Endothelial cell of umbilical vein (primary cell): ENCODE measurements around the gene CEP250. TPM values are rescaled to one million over a fixed set of nuclear protein-coding genes. Genes with fewer than 3 reads are reported as not detected.

Experiments
- BruUV-seq: library from RNA; stranded (reverse); fragments of 400-500 nt; replicated peaks from 2 replicates; lab custom pipeline; 2021; lab: Mats Ljungman, UMichigan
- CTCF ChIA-PET: fragments of 300-600, 350-600 bp; sonication (Branson Sonifier 250); formaldehyde crosslinking; loops from one replicate; lab custom pipeline; 2021; ENCODE audit warnings: antibody characterized with exemption, inconsistent platforms; lab: Charles Lee
- POLR2A ChIA-PET: fragments of 300-600, 350-600 bp; sonication (Branson Sonifier 250); formaldehyde crosslinking; loops from one replicate; lab custom pipeline; 2021; ENCODE audit warnings: antibody characterized with exemption, inconsistent platforms; lab: Charles Lee
- DNase-seq: peaks from one replicate; pipeline ENCODE4 v3.0.0-alpha.2; 2011; ENCODE audit warnings: low read depth, low spot score
- FAIRE-seq: peaks from 2 replicates; lab custom pipeline; 2011; peaks lifted over from hg19 to GRCh38; lab: Jason Lieb, UNC
- H2AFZ ChIP-seq: 2 replicates; pipeline ENCODE4 v1.6.0; 2012; ENCODE audit warnings: low read depth, low read length, control low read depth, inconsistent platforms
- H3K27ac ChIP-seq: 2 replicates; pipeline ENCODE4 v1.5.1; 2011; ENCODE audit warnings: low read depth, mild to moderate bottlenecking, control low read depth, low read length, moderate library complexity; ENCODE audit not compliant: insufficient read depth
- H3K27me3 ChIP-seq, 2 experiments: 2 replicates each; pipeline versions ENCODE4 v1.6.0 to v1.6.1; 2011; ENCODE audit warnings: low read length in 2 of 2, mixed read lengths in 1 of 2; ENCODE audit not compliant: control insufficient read depth in 2 of 2, insufficient read depth in 2 of 2
- H3K36me3 ChIP-seq, 2 experiments: 2 replicates in 1 of 2; 3 replicates in 1 of 2; pipeline ENCODE4 v1.5.1; 2011; ENCODE audit warnings: low read length in 2 of 2, mild to moderate bottlenecking in 1 of 2, moderate library complexity in 1 of 2; ENCODE audit not compliant: control insufficient read depth in 2 of 2, insufficient read depth in 2 of 2; ENCODE audit errors: extremely low read depth in 1 of 2
- H3K4me1 ChIP-seq: 3 replicates; pipeline ENCODE4 v1.5.1; 2011; ENCODE audit warnings: mild to moderate bottlenecking, low read length; ENCODE audit not compliant: control insufficient read depth, insufficient read depth; ENCODE audit errors: extremely low read depth
- H3K4me2 ChIP-seq: 2 replicates; pipeline ENCODE4 v1.6.1; 2011; ENCODE audit warnings: low read length, control low read depth, mixed read lengths; ENCODE audit not compliant: insufficient read depth
- H3K4me3 ChIP-seq, 3 experiments: fragments of 200-600 bp in 1 of 3; sonication (generic), shearing (Covaris generic) in 1 of 3; replicated peaks in 1 of 3; 2 replicates each; pipeline ENCODE4 v1.5.1; 2011 to 2016; ENCODE audit warnings: control low read depth in 3 of 3, low read length in 3 of 3, mild to moderate bottlenecking in 2 of 3, inconsistent platforms in 1 of 3, low read depth in 1 of 3, moderate library complexity in 1 of 3; ENCODE audit not compliant: insufficient read depth in 1 of 3
- H3K79me2 ChIP-seq: 2 replicates; pipeline ENCODE4 v1.6.0; 2012; ENCODE audit warnings: low read length, inconsistent platforms; ENCODE audit not compliant: control insufficient read depth, insufficient read depth
- H3K9ac ChIP-seq: replicated peaks from 2 replicates; pipeline ENCODE3; 2011; ENCODE audit warnings: low read length, control low read depth; ENCODE audit not compliant: insufficient read depth; ENCODE audit errors: extremely low read depth
- H3K9me1 ChIP-seq: replicated peaks from 3 replicates; pipeline ENCODE4 v1.6.0; 2011; ENCODE audit warnings: mild to moderate bottlenecking, low read length; ENCODE audit not compliant: control insufficient read depth, insufficient read depth; ENCODE audit errors: extremely low read depth
- H3K9me3 ChIP-seq: replicated peaks from 2 replicates; pipeline ENCODE4 v1.5.1; 2012; ENCODE audit warnings: low read length, inconsistent platforms; ENCODE audit not compliant: control insufficient read depth, insufficient read depth
- H4K20me1 ChIP-seq: replicated peaks from 2 replicates; pipeline ENCODE3; 2011; ENCODE audit warnings: mild to moderate bottlenecking, low read length; ENCODE audit not compliant: control insufficient read depth, insufficient read depth; ENCODE audit errors: extremely low read depth
- CTCF ChIP-seq, 2 donors: IDR thresholded peaks; 1 replicate in 1 of 2; 2 replicates in 1 of 2; pipeline ENCODE4 v1.5.1; 2011; ENCODE audit warnings: low read length in 2 of 2, mild to moderate bottlenecking in 2 of 2, moderate library complexity in 2 of 2, control low read depth in 1 of 2, inconsistent platforms in 1 of 2, low read depth in 1 of 2; ENCODE audit not compliant: insufficient read depth in 1 of 2; ENCODE audit errors: extremely low read depth in 1 of 2
- EZH2 ChIP-seq: IDR thresholded peaks from 2 replicates; pipeline ENCODE4 v1.6.1; 2012; ENCODE audit warnings: borderline replicate concordance, low read depth, mild to moderate bottlenecking, moderate library complexity, low read length, inconsistent platforms; ENCODE audit not compliant: severe bottlenecking
- FOS ChIP-seq: IDR thresholded peaks from 2 replicates; pipeline ENCODE4 v1.6.1; 2011; ENCODE audit warnings: mild to moderate bottlenecking, low read length, moderate library complexity, borderline replicate concordance; ENCODE audit not compliant: insufficient read depth
- GATA2 ChIP-seq: IDR thresholded peaks from 2 replicates; pipeline ENCODE4 v1.7.0; 2011; ENCODE audit warnings: low read depth, mild to moderate bottlenecking, moderate library complexity, mixed read lengths, low read length; ENCODE audit not compliant: insufficient read length, insufficient read depth
- JUN ChIP-seq: IDR thresholded peaks from 2 replicates; pipeline ENCODE4 v1.6.1; 2011; ENCODE audit warnings: borderline replicate concordance, low read depth; ENCODE audit not compliant: insufficient read length, insufficient read depth
- MYC ChIP-seq: IDR thresholded peaks from one replicate; pipeline ENCODE4 v1.6.1; 2011; ENCODE audit warnings: mild to moderate bottlenecking, low read depth, low read length
- POLR2A ChIP-seq: IDR thresholded peaks from 2 replicates; pipeline ENCODE4 v1.6.1; 2012; ENCODE audit warnings: low read depth, mild to moderate bottlenecking, control low read depth, low read length
- POLR2AphosphoS5 ChIP-seq: IDR thresholded peaks from 2 replicates; pipeline ENCODE4 v1.6.1; 2012; ENCODE audit warnings: low read depth, mild to moderate bottlenecking, control low read depth, low read length, moderate library complexity; ENCODE audit not compliant: insufficient read depth
- dilution Hi-C: fragments of 300-500 bp; cut with MboI; formaldehyde crosslinking; loops from one replicate; pipeline ENCODE4 v1.15.0; 2019; ENCODE audit warnings: low sequenced_read_pairs; ENCODE audit not compliant: extremely low pct_ligation_motif_present
- intact Hi-C: fragments of 100-400 bp; cut with micrococcal nuclease; formaldehyde crosslinking; loops from one replicate; pipeline ENCODE4 v1.10.0; 2022
- polyA plus RNA-seq, 4 experiments: library from polyadenylated mRNA; depleted of rRNA in 3 of 4; stranded (reverse) in 3 of 4; unstranded in 1 of 4; fragments of >200 nt; gene quantifications; 2 replicates each; pipeline versions ENCODE4 v1.2.1 to v1.2.3, GENCODE V29; 2011 to 2012; ENCODE audit warnings: missing spikeins in 1 of 4
- total RNA-seq: library from RNA; stranded (reverse); gene quantifications from 2 replicates; pipeline ENCODE4 v1.2.3, GENCODE V29; 2021
- TF ChIP-seq, protein P1 (sequence below): IDR thresholded peaks from 2 replicates; pipeline ENCODE4 v1.6.1; 2011; ENCODE audit not compliant: insufficient read depth, insufficient read length

The CEP250 gene
- total and polyA plus RNA-seq, 2 donors (not counting 3 experiments of a cell fraction or from before 2014, with no cell fraction given): 5.3 to 58.9 TPM

GRCh38 chr20:35539756-35540212, 84.4 kb downstream of the CEP250 start:
- Histone ChIP-seq H3K9me3 (no peaks in the 10 kb centered on the region), H3K36me3 (no peaks in the 10 kb centered on the region), H3K4me1 (peaks cover 4% of the 10 kb centered on the region), H3K9me1 (no peaks in the 10 kb centered on the region), H3K9ac (no peak overlapping the region), H2AFZ (no peak overlapping the region), H3K4me3 (no peak overlapping the region), H3K4me2 (no peak overlapping the region), H3K27ac (no peak overlapping the region), H3K79me2 (peaks cover 2% of the 10 kb centered on the region), H3K27me3 (no peaks in the 10 kb centered on the region), H4K20me1 (no peaks in the 10 kb centered on the region)
- no TSS peak for BruUV-seq
- intact Hi-C loops (loop anchor here (5.0 kb wide), 1 partner anchor 78 kb away; the partner anchor contains the start of gene SPAG4), dilution Hi-C loops (no loop called here)
- ChIA-PET CTCF (interaction anchor here (0.6 kb wide), 1 partner anchor 146 kb away, joined by 3 read pairs; no protein-coding TSS in a partner anchor), POLR2A (no interaction called here)
- TF ChIP-seq MYC (no peak), JUN (no peak), POLR2AphosphoS5 (no peak), CTCF (IDR thresholded peaks at IDR 0.05; ENCODE audit: extremely low read depth in 1 of 2, insufficient read depth in 1 of 2, low read depth in 1 of 2, low read length in 2 of 2) (no peak), GATA2 (no peak), EZH2 (no peak), FOS (no peak), POLR2A (no peak)
- TF ChIP-seq, protein P1, sequence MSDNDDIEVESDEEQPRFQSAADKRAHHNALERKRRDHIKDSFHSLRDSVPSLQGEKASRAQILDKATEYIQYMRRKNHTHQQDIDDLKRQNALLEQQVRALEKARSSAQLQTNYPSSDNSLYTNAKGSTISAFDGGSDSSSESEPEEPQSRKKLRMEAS: no peak
- FAIRE-seq (peak; percentile 35), DNase-seq (no peak)
